ENCODE results near the gene C9orf85. TPM values are rescaled to one million over a fixed set of nuclear protein-coding genes. Genes with fewer than 3 reads are reported as not detected.

Gene C9orf85
- total and polyA plus RNA-seq, 2 donors (not counting 1 experiment from before 2014, with no cell fraction given), result 4.3 to 9.6 TPM

GRCh38 chr9:71886015-71886414 is 25.4 kb upstream of the C9orf85 start:
- Histone ChIP-seq H4K20me1 (ENCODE audit: control insufficient read depth, insufficient read depth, low read length, poor library complexity, severe bottlenecking) (no peaks in the 10 kb centered on the region), H3K27me3 (replicated peaks in 1 of 4; ENCODE audit: control extremely low read depth in 1 of 4, control insufficient read depth in 3 of 4, insufficient read depth in 4 of 4, low read length in 3 of 4) (no peaks in the 10 kb centered on the region), H3K4me3 (ENCODE audit: control extremely low read depth in 1 of 5, extremely low read depth in 1 of 5, insufficient read depth in 1 of 5, low read depth in 2 of 5, low read length in 4 of 5) (no peak overlapping the region), H3K9ac (ENCODE audit: low read length) (no peak overlapping the region), H3K36me3 (replicated peaks in 1 of 2; ENCODE audit: control extremely low read depth in 1 of 2, control insufficient read depth in 1 of 2, extremely low read depth in 1 of 2, insufficient read depth in 2 of 2, low read length in 1 of 2) (peaks cover 0 to 3% of the 10 kb centered on the region in 2 experiments), H3K79me2 (ENCODE audit: control insufficient read depth, insufficient read depth, low read length) (peaks cover 93% of the 10 kb centered on the region), H3K4me1 (ENCODE audit: control insufficient read depth in 2 of 2, insufficient read depth in 2 of 2, low read length in 2 of 2) (peaks cover 13 to 32% of the 10 kb centered on the region in 2 donors), H3K9me3 (ENCODE audit: control extremely low read depth in 1 of 3, control insufficient read depth in 2 of 3, insufficient read depth in 1 of 3, low read length in 2 of 3) (peaks cover 3 to 28% (median 24%) of the 10 kb centered on the region in 3 donors), H3K27ac (ENCODE audit: low read length in 2 of 2) (peak overlapping the region; percentile 17 to 57), H2AFZ (ENCODE audit: insufficient read depth, low read depth, low read length, poor library complexity, severe bottlenecking) (no peak overlapping the region), H3K4me2 (replicated peaks; ENCODE audit: low read depth, low read length, poor library complexity, severe bottlenecking) (peak overlapping the region; percentile 45)
- POLR2A ChIA-PET, result interaction anchor here (0.7 to 1.0 kb wide), 2 partner anchors 25 to 202 kb away, joined by 5 to 9 read pairs; partner anchors contain the start of genes ABHD17B and C9orf85
- DNase-seq (no peak), ATAC-seq (ENCODE audit: low read depth) (no peak)
- intact Hi-C loops (cut with micrococcal nuclease), result loop anchor here (2.0 kb wide), 1 partner anchor 17 kb away; no protein-coding TSS in a partner anchor
- Mint-ChIP-seq H3K27me3 (no peaks in the 10 kb centered on the region), H3K27ac (peak overlapping the region; percentile 63), H3K9me3 (ENCODE audit: insufficient read depth) (peaks cover 9% of the 10 kb centered on the region), H3K4me3 (peak overlapping the region; percentile 60), H3K4me1 (peaks cover 52% of the 10 kb centered on the region)
- WGBS (ENCODE audit: insufficient coverage), result 60% methylated on average over 1 of the region's 1 CpG
- CTCF ChIA-PET, result interaction anchor here (0.7 to 1.6 kb wide), 4 partner anchors 10 to 281 kb away, joined by 3 to 6 read pairs (median 4); no protein-coding TSS in a partner anchor
- TF ChIP-seq EZH2 (IDR thresholded peaks at IDR 0.05; ENCODE audit: borderline replicate concordance, insufficient read depth, low read depth, low read length, poor library complexity, severe bottlenecking) (no peak), CTCF (IDR thresholded peaks at IDR 0.05) (no peak)

- no peaks in the 10 kb centered on the region for H3K27me3 ChIP-seq (replicated peaks in 1 of 4; ENCODE audit: control extremely low read depth in 1 of 4, control insufficient read depth in 3 of 4, insufficient read depth in 4 of 4, low read length in 3 of 4)
- H3K4me3 ChIP-seq (ENCODE audit: control extremely low read depth in 1 of 5, extremely low read depth in 1 of 5, insufficient read depth in 1 of 5, low read depth in 2 of 5, low read length in 4 of 5), result no peak overlapping the region
- H3K9ac ChIP-seq (ENCODE audit: low read length), result no peak overlapping the region
- peaks cover 15 to 38% of the 10 kb centered on the region in 2 donors for H3K4me1 ChIP-seq (ENCODE audit: control insufficient read depth in 2 of 2, insufficient read depth in 2 of 2, low read length in 2 of 2)
- peaks cover 0 to 3% of the 10 kb centered on the region in 2 experiments for H3K36me3 ChIP-seq (replicated peaks in 1 of 2; ENCODE audit: control extremely low read depth in 1 of 2, control insufficient read depth in 1 of 2, extremely low read depth in 1 of 2, insufficient read depth in 2 of 2, low read length in 1 of 2)
- peak overlapping the region; percentile 30 for H3K4me2 ChIP-seq (replicated peaks; ENCODE audit: low read depth, low read length, poor library complexity, severe bottlenecking)
- no peaks in the 10 kb centered on the region for H4K20me1 ChIP-seq (ENCODE audit: control insufficient read depth, insufficient read depth, low read length, poor library complexity, severe bottlenecking)
- peaks cover 57% of the 10 kb centered on the region for H3K4me1 Mint-ChIP-seq
- no peak for ATAC-seq (ENCODE audit: low read depth)
- intact Hi-C loops (cut with micrococcal nuclease), result loop anchor here (2.0 kb wide), 1 partner anchor 16 kb away; no protein-coding TSS in a partner anchor
- DNase-seq, result no peak
- peaks cover 93% of the 10 kb centered on the region for H3K79me2 ChIP-seq (ENCODE audit: control insufficient read depth, insufficient read depth, low read length)
- H3K9me3 ChIP-seq (ENCODE audit: control extremely low read depth in 1 of 3, control insufficient read depth in 2 of 3, insufficient read depth in 1 of 3, low read length in 2 of 3), result peaks cover 3 to 25% (median 22%) of the 10 kb centered on the region in 3 donors
- H3K27ac ChIP-seq (ENCODE audit: low read length in 2 of 2), result peak overlapping the region in 1 of 2 donors; percentile 57
- H3K4me3 Mint-ChIP-seq, result peak overlapping the region; percentile 60
- peak overlapping the region; percentile 63 for H3K27ac Mint-ChIP-seq
- peaks cover 9% of the 10 kb centered on the region for H3K9me3 Mint-ChIP-seq (ENCODE audit: insufficient read depth)
- TF ChIP-seq CTCF (IDR thresholded peaks at IDR 0.05) (no peak), EZH2 (IDR thresholded peaks at IDR 0.05; ENCODE audit: borderline replicate concordance, insufficient read depth, low read depth, low read length, poor library complexity, severe bottlenecking) (no peak)
- no peaks in the 10 kb centered on the region for H3K27me3 Mint-ChIP-seq
- POLR2A ChIA-PET, result interaction anchor here (1.0 kb wide), 1 partner anchor 25 kb away, joined by 5 read pairs; the partner anchor contains the start of genes ABHD17B and C9orf85
- WGBS (ENCODE audit: insufficient coverage), result 60% methylated on average over 9 of the region's 10 CpGs
- no peak overlapping the region for H2AFZ ChIP-seq (ENCODE audit: insufficient read depth, low read depth, low read length, poor library complexity, severe bottlenecking)
- CTCF ChIA-PET, result interaction anchor here (1.1 to 1.6 kb wide), 3 partner anchors 9 to 11 kb away, joined by 3 to 4 read pairs (median 3); no protein-coding TSS in a partner anchor
Measured at GRCh38 chr9:71886541-71886940, 24.9 kb upstream of the C9orf85 start.
